Activated CD4-positive, alpha-beta T cell treated with anti-CD3 and anti-CD28 coated beads, Interleukin-2, amount 10 ng/mL, durations not matched to agents 7 days and 5 days (primary cell): ENCODE measurements around the gene NTNG2. TPM values are rescaled to one million over a fixed set of nuclear protein-coding genes. Genes with fewer than 3 reads are reported as not detected.

Source experiments
- CTCF ChIA-PET: fragments of 350-600 bp; sonication (Branson Sonifier 250); formaldehyde crosslinking; loops from one replicate; lab custom pipeline; 2021; ENCODE audit warnings: antibody characterized with exemption; lab: Charles Lee
- POLR2A ChIA-PET: fragments of 350-600 bp; sonication (Branson Sonifier 250); formaldehyde crosslinking; loops from one replicate; lab custom pipeline; 2021; ENCODE audit warnings: antibody characterized with exemption; lab: Charles Lee
- DNase-seq: peaks from one replicate; pipeline ENCODE4 v3.0.0-alpha.2; 2020
- H3K27ac Mint-ChIP-seq: one replicate; pipeline ENCODE4 v1.8.0; 2021; ENCODE audit warnings: mild to moderate bottlenecking, moderate library complexity, mixed read lengths
- H3K27me3 Mint-ChIP-seq: one replicate; pipeline ENCODE4 v1.8.0; 2021; ENCODE audit warnings: mixed read lengths
- H3K36me3 Mint-ChIP-seq: one replicate; pipeline ENCODE4 v1.8.0; 2021; ENCODE audit warnings: low read depth, mixed read lengths
- H3K4me1 Mint-ChIP-seq: one replicate; pipeline ENCODE4 v1.8.0; 2021; ENCODE audit warnings: mixed read lengths
- H3K4me3 Mint-ChIP-seq: one replicate; pipeline ENCODE4 v1.8.0; 2021; ENCODE audit warnings: mild to moderate bottlenecking, moderate library complexity, mixed read lengths
- H3K9me3 Mint-ChIP-seq: one replicate; pipeline ENCODE4 v1.8.0; 2021; ENCODE audit warnings: mixed read lengths
- total RNA-seq, 2 experiments: library from RNA; stranded (reverse); gene quantifications; one replicate each; pipeline ENCODE4 v1.2.3, GENCODE V29; 2021

NTNG2 gene
- total RNA-seq, 2 experiments from 2014 or later = 5.4 to 6.6 TPM

DNA sequence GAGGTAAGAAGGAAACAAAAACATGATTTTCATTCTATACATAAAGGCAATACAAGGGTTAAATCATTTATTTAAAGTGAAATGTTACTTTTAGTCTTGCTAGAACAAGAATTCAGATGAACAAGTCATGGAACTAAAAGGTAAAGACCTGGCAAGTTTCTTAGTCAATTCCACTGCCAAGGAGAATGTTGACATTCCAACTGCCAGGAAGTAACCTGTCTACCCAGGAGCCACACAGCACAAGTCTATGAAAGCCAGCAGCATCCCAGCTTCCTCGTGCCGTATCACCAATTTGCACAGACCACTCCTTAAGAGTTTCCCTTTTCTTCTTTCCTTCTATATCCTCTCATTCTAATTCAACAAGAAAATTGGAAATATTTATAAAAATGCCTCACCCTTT is 113.0 kb downstream of the NTNG2 start:
- H3K27me3 Mint-ChIP-seq = no peaks in the 10 kb centered on the region
- H3K4me3 Mint-ChIP-seq = no peak overlapping the region
- H3K9me3 Mint-ChIP-seq = no peaks in the 10 kb centered on the region
- CTCF ChIA-PET = no interaction called here
- H3K4me1 Mint-ChIP-seq = no peaks in the 10 kb centered on the region
- POLR2A ChIA-PET = no interaction called here
- H3K36me3 Mint-ChIP-seq = peaks cover 89% of the 10 kb centered on the region
- DNase-seq = no peak
- no peak overlapping the region for H3K27ac Mint-ChIP-seq

DNA sequence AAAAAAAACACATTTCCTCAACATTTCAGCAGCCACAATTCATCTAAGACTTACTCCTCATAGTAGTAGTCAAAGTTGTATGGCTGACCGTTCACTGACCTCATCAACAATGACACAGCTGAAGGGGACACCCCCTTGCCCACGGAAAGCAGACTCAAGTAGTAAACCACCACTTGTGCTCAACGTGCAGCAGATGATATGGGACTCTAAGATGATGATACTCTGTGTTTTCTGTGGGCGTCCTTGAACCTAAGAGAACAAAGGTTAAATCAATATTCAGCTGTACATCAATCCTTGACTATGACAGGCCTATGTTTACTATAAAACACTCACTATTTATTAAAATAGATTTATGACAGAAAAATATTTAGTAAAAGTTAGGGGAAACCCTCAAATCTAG is 121.3 kb downstream of the NTNG2 start:
- peaks cover 58% of the 10 kb centered on the region for H3K36me3 Mint-ChIP-seq
- CTCF ChIA-PET = no interaction called here

DNA sequence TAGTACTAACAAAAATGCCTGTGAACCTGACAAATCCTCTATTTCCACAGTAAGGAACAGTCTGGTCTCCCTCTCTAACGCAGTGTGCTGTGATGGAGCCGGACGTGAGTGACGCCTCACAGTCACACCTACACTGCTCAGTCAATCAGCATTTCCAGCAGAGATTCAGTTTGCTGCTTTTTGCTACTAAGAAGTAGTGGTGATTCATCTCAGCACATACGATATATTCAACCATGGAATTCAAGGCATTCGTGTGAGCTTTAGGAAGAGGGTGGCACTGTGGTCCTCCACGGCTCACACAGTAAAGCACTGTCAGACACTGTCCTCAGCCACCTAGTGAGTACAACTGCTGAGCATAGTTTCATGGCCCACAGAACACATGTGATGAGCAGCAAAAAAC is 122.0 kb downstream of the NTNG2 start:
- Mint-ChIP-seq H3K4me3 (no peak overlapping the region), H3K36me3 (peaks cover 58% of the 10 kb centered on the region), H3K27ac (no peak overlapping the region), H3K27me3 (no peaks in the 10 kb centered on the region), H3K4me1 (peaks cover 4% of the 10 kb centered on the region), H3K9me3 (no peaks in the 10 kb centered on the region)
- DNase-seq = no peak
- ChIA-PET POLR2A (no interaction called here), CTCF (no interaction called here)

More for the DNA sequence above, 121.3 kb downstream of the NTNG2 start:
- Mint-ChIP-seq H3K4me1 (no peaks in the 10 kb centered on the region), H3K4me3 (no peak overlapping the region), H3K9me3 (no peaks in the 10 kb centered on the region), H3K27ac (no peak overlapping the region), H3K27me3 (no peaks in the 10 kb centered on the region)
- DNase-seq = no peak
- POLR2A ChIA-PET = no interaction called here

DNA sequence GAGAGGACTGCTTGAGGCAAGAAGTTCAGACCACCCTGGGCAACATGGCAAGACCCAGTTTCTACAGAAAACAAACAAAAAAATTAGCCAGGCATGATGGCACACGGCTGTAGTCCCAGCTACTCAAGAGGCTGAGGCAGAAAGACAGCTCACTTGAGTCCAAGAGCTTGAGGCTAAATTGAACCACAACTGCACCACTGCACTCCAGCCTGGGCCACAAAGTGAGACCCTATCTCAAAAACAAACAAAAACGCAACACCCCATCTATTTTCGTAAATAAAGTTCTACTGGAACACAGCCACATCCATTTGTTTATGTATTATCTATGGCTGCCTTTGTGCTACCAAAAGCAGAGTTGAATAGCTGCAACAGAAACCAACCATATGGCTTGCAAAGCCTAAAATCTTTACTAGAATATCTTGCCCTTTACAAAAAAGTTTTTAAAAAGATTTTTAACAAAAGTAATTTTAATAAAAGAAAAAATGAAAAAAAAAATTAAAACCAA is 125.5 kb downstream of the NTNG2 start:
- H3K36me3 Mint-ChIP-seq = peaks cover 43% of the 10 kb centered on the region
- peaks cover 4% of the 10 kb centered on the region for H3K4me1 Mint-ChIP-seq
- H3K9me3 Mint-ChIP-seq = no peaks in the 10 kb centered on the region
- CTCF ChIA-PET = interaction anchor here (0.7 to 1.0 kb wide), 2 partner anchors 31 to 35 kb away, joined by 3 to 4 read pairs; no protein-coding TSS in a partner anchor
- H3K4me3 Mint-ChIP-seq = no peak overlapping the region
- no peak overlapping the region for H3K27ac Mint-ChIP-seq
- POLR2A ChIA-PET = no interaction called here
- H3K27me3 Mint-ChIP-seq = no peaks in the 10 kb centered on the region
- DNase-seq = no peak

DNA sequence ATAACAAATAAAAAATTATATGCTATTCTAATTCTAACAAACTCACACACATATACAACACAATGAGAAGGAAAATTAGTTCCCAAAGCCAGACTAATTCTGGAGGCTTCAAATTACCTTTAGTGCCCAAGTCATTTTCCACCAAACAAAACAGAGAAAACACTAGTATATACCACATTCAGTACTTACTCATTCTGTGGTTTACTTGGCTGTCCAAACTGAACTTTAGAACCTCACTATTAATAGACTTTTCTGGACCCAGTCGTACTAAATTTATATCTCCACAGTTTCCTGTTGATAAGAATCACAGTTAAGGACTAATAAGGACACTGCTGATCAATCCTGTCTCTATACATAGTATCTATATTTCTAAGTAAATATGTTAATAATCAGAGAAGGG is 126.5 kb downstream of the NTNG2 start:
- ChIA-PET POLR2A (no interaction called here), CTCF (no interaction called here)
- Mint-ChIP-seq H3K27ac (no peak overlapping the region), H3K9me3 (no peaks in the 10 kb centered on the region), H3K4me3 (no peak overlapping the region), H3K4me1 (peaks cover 12% of the 10 kb centered on the region), H3K36me3 (peaks cover 42% of the 10 kb centered on the region), H3K27me3 (no peaks in the 10 kb centered on the region)
- DNase-seq = no peak

DNA sequence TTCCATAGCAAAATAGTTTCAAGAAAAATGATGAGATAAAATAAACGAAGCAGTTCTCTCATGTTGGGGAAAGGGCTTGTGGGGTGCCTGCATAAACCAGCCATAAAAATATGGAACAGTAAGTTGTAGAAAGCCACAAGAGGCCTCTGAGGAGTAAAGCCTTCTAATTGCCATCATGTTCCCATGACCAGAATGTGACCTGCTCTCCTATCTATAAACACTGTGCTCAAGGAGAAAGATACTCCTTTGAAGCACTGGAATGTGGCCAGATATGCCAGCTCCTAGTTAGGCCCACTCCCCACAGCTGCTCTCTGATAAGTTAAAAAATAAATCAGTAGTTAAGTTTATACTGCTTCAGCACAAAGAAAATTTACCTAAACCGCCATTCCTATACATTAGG is 127.1 kb downstream of the NTNG2 start:
- CTCF ChIA-PET = interaction anchor here (0.7 kb wide), 1 partner anchor 18 kb away, joined by 3 read pairs; no protein-coding TSS in a partner anchor
- Mint-ChIP-seq H3K36me3 (peaks cover 41% of the 10 kb centered on the region), H3K4me1 (peaks cover 14% of the 10 kb centered on the region), H3K27me3 (no peaks in the 10 kb centered on the region), H3K9me3 (no peaks in the 10 kb centered on the region), H3K4me3 (no peak overlapping the region), H3K27ac (peak overlapping the region; percentile 50)
- POLR2A ChIA-PET = no interaction called here
- DNase-seq = no peak

DNA sequence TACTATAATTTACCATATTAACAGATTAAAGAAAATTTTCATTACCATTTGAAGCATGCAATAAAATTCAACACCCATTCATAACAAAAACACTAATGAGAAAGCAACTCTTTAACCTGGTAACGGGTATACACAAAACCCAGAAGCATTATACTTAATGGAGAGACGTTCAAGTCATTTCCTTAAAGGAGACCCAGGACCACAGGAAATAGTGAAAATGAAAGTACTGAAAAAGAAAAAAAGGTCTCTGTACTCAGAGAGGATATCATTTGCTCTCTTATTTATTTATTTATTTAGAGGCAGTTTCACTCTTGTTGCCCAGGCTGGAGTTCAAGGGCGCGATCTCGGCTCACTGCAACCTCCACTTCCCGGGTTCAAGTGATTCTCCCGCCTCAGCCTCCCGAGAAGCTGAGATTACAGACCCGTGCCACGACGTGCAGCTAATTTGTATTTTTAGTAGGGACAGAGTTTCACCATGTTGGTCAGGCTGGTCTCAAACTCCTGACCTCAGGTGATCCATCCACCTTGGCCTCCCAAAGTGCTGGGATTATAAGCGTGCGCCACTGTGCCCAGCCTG is 131.4 kb downstream of the NTNG2 start:
- peak; percentile 10 for DNase-seq
- ChIA-PET POLR2A (interaction anchor here (0.6 kb wide), 1 partner anchor 454 kb away, joined by 4 read pairs; no protein-coding TSS in a partner anchor), CTCF (no interaction called here)
- Mint-ChIP-seq H3K27ac (peak overlapping the region; percentile 79), H3K27me3 (no peaks in the 10 kb centered on the region), H3K9me3 (no peaks in the 10 kb centered on the region), H3K4me3 (no peak overlapping the region), H3K36me3 (peaks cover 55% of the 10 kb centered on the region), H3K4me1 (peaks cover 18% of the 10 kb centered on the region)

Other genes with a start within 250 kb of the NTNG2 start
- 10 to 100 TPM; 22.7 to 23.3 TPM for gene MED27, start 82.2 kb upstream of the NTNG2 start, total RNA-seq
- gene SETX, start 192.9 kb downstream of the NTNG2 start, total RNA-seq = 10 to 100 TPM; 62.8 to 68.5 TPM
- gene TTF1, start 244.8 kb downstream of the NTNG2 start, total RNA-seq = 10 to 100 TPM; 29.7 to 30.5 TPM
- gene CFAP77, start 248.2 kb downstream of the NTNG2 start, total RNA-seq = not detected